K562 (cell line): ENCODE data around the gene TCF3. TPM values are rescaled to one million over a fixed set of nuclear protein-coding genes. Genes with fewer than 3 reads are reported as not detected.

Experiments used
- ATAC-seq: fragments of 200-7000 bp; cut with Tn5 transposase; 3 replicates; pipeline ENCODE4 v1.9.1; 2020; ENCODE audit warnings: moderate library complexity
- BruUV-seq: library from RNA; stranded (reverse); fragments of 400-500 nt; replicated peaks from 2 replicates; lab custom pipeline; 2021; lab: Mats Ljungman, UMichigan
- CTCF ChIA-PET: fragments of 300-600 bp; formaldehyde crosslinking; extraction: SDS; loops from one replicate; lab custom pipeline; 2021; ENCODE audit warnings: low intra/inter-chr PET ratio; lab: Yijun Ruan, JAX
- POLR2A ChIA-PET: fragments of 300-600, 350-650 bp; sonication (Branson Sonifier 250); formaldehyde crosslinking; extraction: SDS; loops from one replicate; lab custom pipeline; 2021; ENCODE audit warnings: antibody characterized with exemption, inconsistent platforms; lab: Yijun Ruan, JAX
- DNase-seq, 4 experiments: peaks; one replicate each; pipeline versions ENCODE4 v3.0.0 to v3.0.0-alpha.2; 2011 to 2018; ENCODE audit warnings: low spot score in 3 of 4, mixed read lengths in 3 of 4; ENCODE audit errors: extremely low read depth in 1 of 4
- FAIRE-seq: peaks from 2 replicates; lab custom pipeline; 2011; peaks lifted over from hg19 to GRCh38; lab: Jason Lieb, UNC
- H2AFZ ChIP-seq: 2 replicates; pipeline ENCODE4 v1.6.0; 2011; ENCODE audit warnings: low read depth, low read length, control low read depth, inconsistent platforms
- H3K27ac ChIP-seq: fragments of 200-600 bp; 3 replicates; pipeline ENCODE4 v1.8.0; 2011; ENCODE audit warnings: low read depth, mild to moderate bottlenecking, control low read depth, inconsistent platforms, low read length, moderate library complexity, mixed read lengths; ENCODE audit errors: extremely low read depth
- H3K27me3 ChIP-seq, 2 experiments: fragments of 300-600 bp in 1 of 2; 2 replicates in 1 of 2; 3 replicates in 1 of 2; pipeline versions ENCODE4 v1.6.0 to v1.8.0; 2011; ENCODE audit warnings: inconsistent platforms in 2 of 2, low read length in 2 of 2, mild to moderate bottlenecking in 1 of 2, mixed read lengths in 1 of 2, moderate library complexity in 1 of 2; ENCODE audit not compliant: control insufficient read depth in 2 of 2, insufficient read depth in 2 of 2
- H3K36me3 ChIP-seq: fragments of 300-600 bp; 3 replicates; pipeline ENCODE4 v1.8.0; 2011; ENCODE audit warnings: mild to moderate bottlenecking, low read length, inconsistent platforms; ENCODE audit not compliant: control insufficient read depth, insufficient read depth
- H3K4me1 ChIP-seq, 2 experiments: fragments of 200-600 bp in 1 of 2; replicated peaks in 1 of 2; 2 replicates in 1 of 2; 3 replicates in 1 of 2; pipeline versions ENCODE4 v1.5.1 to v1.8.0; 2011; ENCODE audit warnings: inconsistent platforms in 2 of 2, low read length in 2 of 2, mild to moderate bottlenecking in 1 of 2, mixed read lengths in 1 of 2, moderate library complexity in 1 of 2; ENCODE audit not compliant: control insufficient read depth in 2 of 2, insufficient read depth in 2 of 2
- H3K4me2 ChIP-seq: 2 replicates; pipeline ENCODE4 v1.6.1; 2011; ENCODE audit warnings: low read length, control low read depth, inconsistent platforms, mixed read lengths; ENCODE audit not compliant: insufficient read depth
- H3K4me3 ChIP-seq: fragments of 200-600 bp; sonication (generic), shearing (Covaris generic); 2 replicates; pipeline ENCODE4 v1.5.1; 2016; ENCODE audit warnings: control low read depth, inconsistent platforms
- H3K79me2 ChIP-seq: fragments of 200-600 bp; 3 replicates; pipeline ENCODE4 v1.8.0; 2011; ENCODE audit warnings: low read length, inconsistent platforms; ENCODE audit not compliant: control insufficient read depth, insufficient read depth
- H3K9ac ChIP-seq, 2 experiments: 2 replicates each; pipeline versions ENCODE4 v1.6.0 to v1.6.1; 2011; ENCODE audit warnings: low read depth in 2 of 2, low read length in 2 of 2, control low read depth in 1 of 2, inconsistent platforms in 1 of 2, mild to moderate bottlenecking in 1 of 2, mixed read lengths in 1 of 2; ENCODE audit not compliant: insufficient read depth in 1 of 2
- H3K9me1 ChIP-seq: one replicate; pipeline ENCODE4 v1.6.0; 2011; ENCODE audit warnings: inconsistent platforms, mild to moderate bottlenecking, low read length, moderate library complexity; ENCODE audit not compliant: control insufficient read depth, insufficient read depth
- H3K9me3 ChIP-seq: replicated peaks from 2 replicates; pipeline ENCODE4 v1.5.1; 2011; ENCODE audit warnings: low read depth, low read length, inconsistent platforms; ENCODE audit not compliant: control insufficient read depth, insufficient read depth
- H4K20me1 ChIP-seq: replicated peaks from 2 replicates; pipeline ENCODE4 v1.6.1; 2011; ENCODE audit warnings: low read length, inconsistent platforms, mixed read lengths; ENCODE audit not compliant: control insufficient read depth, insufficient read depth
- DLX4 ChIP-seq: fragments of 250-450 bp; sonication (Bioruptor Pico); IDR thresholded peaks from 2 replicates; pipeline ENCODE4 v1.6.1; 2021; ENCODE audit warnings: mild to moderate bottlenecking
- MTF1 ChIP-seq: fragments of 250-450 bp; sonication (Bioruptor Pico); IDR thresholded peaks from 2 replicates; pipeline ENCODE4 v1.9.0; 2021; ENCODE audit warnings: moderate library complexity, mild to moderate bottlenecking, inconsistent platforms, borderline replicate concordance
- PHF8 ChIP-seq: fragments of 200-600 bp; sonication (generic); IDR thresholded peaks from 2 replicates; pipeline ENCODE4 v1.6.1; 2012; ENCODE audit warnings: mixed run types, mild to moderate bottlenecking, inconsistent platforms, low read length, moderate library complexity, borderline replicate concordance
- RBM15 ChIP-seq: fragments of 200-400 bp; formaldehyde crosslinking; IDR thresholded peaks from 2 replicates; pipeline ENCODE4 v1.6.1; 2018; ENCODE audit warnings: mild to moderate bottlenecking, low read length, moderate library complexity; ENCODE audit not compliant: insufficient read depth
- TCF7 ChIP-seq: sonication (generic); IDR thresholded peaks from 2 replicates; pipeline ENCODE4 v1.6.1; 2016; ENCODE audit warnings: antibody characterized with exemption, borderline replicate concordance
- ZNF347 ChIP-seq: fragments of 450-650 bp; formaldehyde crosslinking; IDR thresholded peaks from 2 replicates; pipeline ENCODE4 v1.4.0; 2020; ENCODE audit warnings: low read depth, mild to moderate bottlenecking, moderate library complexity
- ZNF766 ChIP-seq: fragments of 200-800 bp; sonication (Bioruptor generic); conservative IDR thresholded peaks from 2 replicates; pipeline ENCODE4 v1.6.1; 2016; ENCODE audit warnings: missing genetic modification characterization, missing compliant biosample characterization
- WGBS: fragments of 100-300 bp; shearing (Covaris generic); methylation state at CpG from one replicate; pipeline ENCODE4 v1.1.6; 2016; ENCODE audit warnings: low coverage, mixed read lengths; ENCODE audit not compliant: insufficient coverage; ENCODE audit errors: missing lambda C conversion rate; 5-methylcytosine and 5-hydroxymethylcytosine counted together
- in situ Hi-C: fragments of 300-500 bp; cut with MboI; formaldehyde crosslinking; loops from 4 replicates; pipeline ENCODE4 v1.15.0; 2018; ENCODE audit warnings: inconsistent platforms, mixed read lengths
- intact Hi-C: fragments of 100-400 bp; cut with micrococcal nuclease; formaldehyde crosslinking; loops from 2 replicates; pipeline ENCODE4 v1.14.2; 2022
- polyA plus RNA-seq, 8 experiments: library from polyadenylated mRNA; depleted of rRNA in 4 of 8; stranded (reverse) in 5 of 8; unstranded in 3 of 8; fragments of >200 nt; fragmentation: Nextera tagmentation in 2 of 8; fragmentation: Illumina TruSeq in 1 of 8; extraction: Ambion mirVana in 2 of 8; extraction: Trizol in 1 of 8; gene quantifications; 2 replicates each; pipeline versions ENCODE4 v1.2.1 to v1.2.3, GENCODE V29; 2011 to 2014; ENCODE audit warnings: inconsistent platforms in 1 of 8, missing spikeins in 1 of 8
- total RNA-seq, 7 experiments: library from RNA; depleted of rRNA in 6 of 7; stranded (reverse); fragments of >200 nt in 6 of 7; fragmentation: Illumina TruSeq in 2 of 7; extraction: Trizol in 2 of 7; gene quantifications; 2 replicates each; pipeline versions ENCODE4 v1.2.1 to v1.2.3, GENCODE V29; 2011 to 2021; ENCODE audit warnings: low replicate concordance in 1 of 7

Gene TCF3
- total and polyA plus RNA-seq, 9 of the 15 experiments (the other 6 are each of a cell fraction or from before 2014, with no cell fraction given), result 5.6 to 259 (median 84.0) TPM

DNA sequence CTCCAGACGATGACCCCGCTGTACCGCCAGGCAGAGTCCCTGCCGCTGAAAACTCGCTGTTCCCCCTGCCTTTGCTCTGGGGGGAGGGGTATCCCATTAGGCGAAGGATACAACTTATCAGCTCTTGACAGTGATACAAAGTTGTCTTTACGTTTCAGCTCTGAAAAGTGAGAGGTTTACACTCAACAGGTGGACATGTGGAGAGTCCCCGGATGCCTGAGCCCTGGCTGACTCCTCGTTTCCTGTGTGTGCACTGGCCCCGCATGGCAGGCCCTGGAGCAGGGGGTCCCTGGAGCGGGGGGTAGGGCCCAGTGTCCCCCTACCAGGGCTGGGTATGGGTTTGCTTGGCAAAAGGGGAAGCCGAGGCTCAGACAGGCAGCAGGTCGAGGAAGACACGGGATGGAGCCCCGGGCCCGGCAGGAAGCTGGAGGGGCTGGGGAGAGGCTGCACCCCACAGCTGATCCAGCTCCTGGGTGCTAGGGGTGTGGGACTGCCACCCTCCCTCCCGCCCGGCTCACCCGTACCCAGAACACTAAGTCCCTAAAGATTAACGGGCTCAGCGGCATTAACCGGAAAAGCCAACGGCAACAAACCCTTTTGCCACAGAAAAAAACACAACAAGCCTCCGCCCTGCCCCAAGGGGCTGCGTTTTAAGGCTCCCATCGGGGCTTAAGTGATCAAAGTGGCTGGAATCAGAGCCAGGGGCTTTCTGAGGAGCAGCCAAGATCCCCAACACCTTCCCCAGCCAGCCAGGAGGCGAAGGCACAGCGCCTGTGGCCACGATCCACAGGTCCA lies 5.6 kb downstream of the TCF3 start (continued):
- no peak for TF ChIP-seq DLX4

GRCh38 chr19:1646149-1646548 lies 6.3 kb downstream of the TCF3 start:
- Histone ChIP-seq H2AFZ (no peak overlapping the region), H3K9ac (no peak overlapping the region; a peak in 1 of 4 replicates), H3K79me2 (peaks cover 55% of the 10 kb centered on the region), H3K27ac (no peak overlapping the region), H3K9me1 (no peaks in the 10 kb centered on the region), H3K27me3 (no peaks in the 10 kb centered on the region), H3K36me3 (peaks cover 92% of the 10 kb centered on the region; the same call in 2 of the 3 replicates), H3K4me2 (no peak overlapping the region), H4K20me1 (no peaks in the 10 kb centered on the region; the same call in 1 of the 2 replicates), H3K4me1 (peaks cover 0 to 69% of the 10 kb centered on the region in 2 experiments; a peak in 3 of 5 replicates), H3K4me3 (no peak overlapping the region), H3K9me3 (no peaks in the 10 kb centered on the region)
- no peak for DNase-seq
- POLR2A ChIA-PET, result no interaction called here
- 94% methylated on average over 3 of the region's 24 CpGs for WGBS
- no peak for ATAC-seq
- no peak for FAIRE-seq
- BruUV-seq, result no TSS peak
- TF ChIP-seq MTF1 (CRISPR knock-in tag) (no peak), ZNF766 (CRISPR knock-in tag) (no peak), ZNF347 (CRISPR knock-in tag) (no peak), RBM15 (no peak), PHF8 (no peak), TCF7 (no peak)
- in situ Hi-C loops, result no loop called here
- intact Hi-C loops, result no loop called here
- CTCF ChIA-PET, result no interaction called here
